ENCODE results near the gene SLC44A4.

Gene SLC44A4

GRCh38 chr6:31878726-31879125 is at the start of gene SLC44A4:
SLC44A4 (minus strand) TSS chr6:31878997; CDS start chr6:31878980, 17 bp downstream.
- peaks cover 12% of the 10 kb centered on the region for H3K36me3 ChIP-seq (ENCODE audit: control insufficient read depth, insufficient read depth, low read length)
- peaks cover 40% of the 10 kb centered on the region for H3K4me1 ChIP-seq (ENCODE audit: control insufficient read depth, insufficient read depth, low read length)
- peak within 1 kb of the TSS; percentile 96 for H3K4me3 ChIP-seq (ENCODE audit: low read length)
- no peaks in the 10 kb centered on the region for H3K27me3 ChIP-seq (ENCODE audit: control insufficient read depth, insufficient read depth, low read length)
- peak within 1 kb of the TSS; percentile 99 for H3K9ac ChIP-seq (ENCODE audit: low read length)
- H3K9me3 ChIP-seq (ENCODE audit: control insufficient read depth, low read length), result no peaks in the 10 kb centered on the region

GRCh38 chr6:31928672-31928939 is 49.8 kb upstream of the SLC44A4 start:
- H3K9ac ChIP-seq (ENCODE audit: low read length), result no peak overlapping the region
- H3K27me3 ChIP-seq (ENCODE audit: control insufficient read depth, insufficient read depth, low read length), result no peaks in the 10 kb centered on the region
- H3K4me3 ChIP-seq (ENCODE audit: low read length), result no peak overlapping the region
- no peaks in the 10 kb centered on the region for H3K4me1 ChIP-seq (ENCODE audit: control insufficient read depth, insufficient read depth, low read length)
- no peaks in the 10 kb centered on the region for H3K36me3 ChIP-seq (ENCODE audit: control insufficient read depth, insufficient read depth, low read length)
- no peaks in the 10 kb centered on the region for H3K9me3 ChIP-seq (ENCODE audit: control insufficient read depth, low read length)

- H3K9ac ChIP-seq (ENCODE audit: low read length), result no peak overlapping the region
- H3K27me3 ChIP-seq (ENCODE audit: control insufficient read depth, insufficient read depth, low read length), result no peaks in the 10 kb centered on the region
- no peaks in the 10 kb centered on the region for H3K36me3 ChIP-seq (ENCODE audit: control insufficient read depth, insufficient read depth, low read length)
- no peaks in the 10 kb centered on the region for H3K9me3 ChIP-seq (ENCODE audit: control insufficient read depth, low read length)
- H3K4me1 ChIP-seq (ENCODE audit: control insufficient read depth, insufficient read depth, low read length), result no peaks in the 10 kb centered on the region
- H3K4me3 ChIP-seq (ENCODE audit: low read length), result no peak overlapping the region
These were observed 49.3 kb upstream of the SLC44A4 start for GRCh38 chr6:31927863-31928671.

GRCh38 chr6:31927242-31927862 is 48.6 kb upstream of the SLC44A4 start, which contains the start of gene C2:
C2 (plus strand) TSS chr6:31927717; CDS start chr6:31927753, 36 bp downstream.
- H3K36me3 ChIP-seq (ENCODE audit: control insufficient read depth, insufficient read depth, low read length), result no peaks in the 10 kb centered on the region
- H3K27me3 ChIP-seq (ENCODE audit: control insufficient read depth, insufficient read depth, low read length), result no peaks in the 10 kb centered on the region
- no peak within 1 kb of the TSS for H3K4me3 ChIP-seq (ENCODE audit: low read length)
- H3K4me1 ChIP-seq (ENCODE audit: control insufficient read depth, insufficient read depth, low read length), result no peaks in the 10 kb centered on the region
- H3K9ac ChIP-seq (ENCODE audit: low read length), result no peak within 1 kb of the TSS
- no peaks in the 10 kb centered on the region for H3K9me3 ChIP-seq (ENCODE audit: control insufficient read depth, low read length)

- Histone ChIP-seq H3K36me3 (ENCODE audit: control insufficient read depth, insufficient read depth, low read length) (no peaks in the 10 kb centered on the region), H3K4me3 (ENCODE audit: low read length) (no peak overlapping the region), H3K9ac (ENCODE audit: low read length) (no peak overlapping the region), H3K9me3 (ENCODE audit: control insufficient read depth, low read length) (no peaks in the 10 kb centered on the region), H3K4me1 (ENCODE audit: control insufficient read depth, insufficient read depth, low read length) (peaks cover 14% of the 10 kb centered on the region), H3K27me3 (ENCODE audit: control insufficient read depth, insufficient read depth, low read length) (no peaks in the 10 kb centered on the region)
These were observed 44.1 kb upstream of the SLC44A4 start for GRCh38 chr6:31922942-31923341.

- H3K27me3 ChIP-seq (ENCODE audit: control insufficient read depth, insufficient read depth, low read length), result no peaks in the 10 kb centered on the region
- H3K36me3 ChIP-seq (ENCODE audit: control insufficient read depth, insufficient read depth, low read length), result no peaks in the 10 kb centered on the region
These were observed 42.0 kb upstream of the SLC44A4 start for GRCh38 chr6:31920811-31921210.

GRCh38 chr6:31919624-31920303 is 41.0 kb upstream of the SLC44A4 start:
- Histone ChIP-seq H3K4me3 (ENCODE audit: low read length) (no peak overlapping the region), H3K9me3 (ENCODE audit: control insufficient read depth, low read length) (no peaks in the 10 kb centered on the region), H3K9ac (ENCODE audit: low read length) (no peak overlapping the region), H3K27me3 (ENCODE audit: control insufficient read depth, insufficient read depth, low read length) (no peaks in the 10 kb centered on the region), H3K4me1 (ENCODE audit: control insufficient read depth, insufficient read depth, low read length) (peaks cover 14% of the 10 kb centered on the region), H3K36me3 (ENCODE audit: control insufficient read depth, insufficient read depth, low read length) (no peaks in the 10 kb centered on the region)

More at GRCh38 chr6:31920811-31921210, 42.0 kb upstream of the SLC44A4 start:
- Histone ChIP-seq H3K9ac (ENCODE audit: low read length) (no peak overlapping the region), H3K9me3 (ENCODE audit: control insufficient read depth, low read length) (no peaks in the 10 kb centered on the region), H3K4me1 (ENCODE audit: control insufficient read depth, insufficient read depth, low read length) (peaks cover 14% of the 10 kb centered on the region), H3K4me3 (ENCODE audit: low read length) (no peak overlapping the region)

- H3K4me1 ChIP-seq (ENCODE audit: control insufficient read depth, insufficient read depth, low read length), result peaks cover 14% of the 10 kb centered on the region
- no peaks in the 10 kb centered on the region for H3K9me3 ChIP-seq (ENCODE audit: control insufficient read depth, low read length)
- no peak overlapping the region for H3K4me3 ChIP-seq (ENCODE audit: low read length)
- H3K27me3 ChIP-seq (ENCODE audit: control insufficient read depth, insufficient read depth, low read length), result no peaks in the 10 kb centered on the region
- H3K9ac ChIP-seq (ENCODE audit: low read length), result no peak overlapping the region
- no peaks in the 10 kb centered on the region for H3K36me3 ChIP-seq (ENCODE audit: control insufficient read depth, insufficient read depth, low read length)
These were observed 39.4 kb upstream of the SLC44A4 start for GRCh38 chr6:31918069-31918720.

GRCh38 chr6:31915756-31916155 is 37.0 kb upstream of the SLC44A4 start:
- Histone ChIP-seq H3K9ac (ENCODE audit: low read length) (no peak overlapping the region), H3K9me3 (ENCODE audit: control insufficient read depth, low read length) (no peaks in the 10 kb centered on the region), H3K4me1 (ENCODE audit: control insufficient read depth, insufficient read depth, low read length) (peaks cover 12% of the 10 kb centered on the region), H3K36me3 (ENCODE audit: control insufficient read depth, insufficient read depth, low read length) (no peaks in the 10 kb centered on the region), H3K27me3 (ENCODE audit: control insufficient read depth, insufficient read depth, low read length) (no peaks in the 10 kb centered on the region), H3K4me3 (ENCODE audit: low read length) (no peak overlapping the region)

GRCh38 chr6:31915351-31915750 is 36.6 kb upstream of the SLC44A4 start:
- Histone ChIP-seq H3K9me3 (ENCODE audit: control insufficient read depth, low read length) (no peaks in the 10 kb centered on the region), H3K36me3 (ENCODE audit: control insufficient read depth, insufficient read depth, low read length) (no peaks in the 10 kb centered on the region), H3K4me1 (ENCODE audit: control insufficient read depth, insufficient read depth, low read length) (peaks cover 7% of the 10 kb centered on the region), H3K9ac (ENCODE audit: low read length) (no peak overlapping the region), H3K27me3 (ENCODE audit: control insufficient read depth, insufficient read depth, low read length) (no peaks in the 10 kb centered on the region), H3K4me3 (ENCODE audit: low read length) (no peak overlapping the region)

GRCh38 chr6:31911826-31912585 is 33.2 kb upstream of the SLC44A4 start:
- Histone ChIP-seq H3K27me3 (ENCODE audit: control insufficient read depth, insufficient read depth, low read length) (no peaks in the 10 kb centered on the region), H3K9ac (ENCODE audit: low read length) (no peak overlapping the region), H3K4me3 (ENCODE audit: low read length) (no peak overlapping the region), H3K9me3 (ENCODE audit: control insufficient read depth, low read length) (no peaks in the 10 kb centered on the region), H3K4me1 (ENCODE audit: control insufficient read depth, insufficient read depth, low read length) (peaks cover 4% of the 10 kb centered on the region), H3K36me3 (ENCODE audit: control insufficient read depth, insufficient read depth, low read length) (no peaks in the 10 kb centered on the region)

Measured in mucosa of stomach (tissue), 1 donor.